Diencephalon (tissue), 1 donor: ENCODE measurements around the gene HNRNPH3. TPM values are rescaled to one million over a fixed set of nuclear protein-coding genes. Genes with fewer than 3 reads are reported as not detected.

Experiments used
- total RNA-seq: library from RNA; depleted of rRNA; stranded (reverse); fragments of >200 nt; gene quantifications from one replicate; pipeline ENCODE4 v1.2.3, GENCODE V29; 2014

HNRNPH3 gene
- 59.7 TPM for total RNA-seq

GRCh38 chr10:68331455-68332258 is at the start of gene HNRNPH3:
Gene HNRNPH3, plus strand, starts transcription at chr10:68332064. Its CDS starts 5,158 bp downstream, at chr10:68337222.

GRCh38 chr10:68332259-68333057 is 594 bp downstream of the HNRNPH3 start, which contains the start of gene PBLD:
Gene PBLD, minus strand, starts transcription at chr10:68332928. Its CDS starts 26,084 bp downstream, at chr10:68306844.

Other genes starting within 250 kb of the HNRNPH3 start
- gene MYPN, start 222.6 kb upstream of the HNRNPH3 start, total RNA-seq = not detected
- gene ATOH7, start 100.0 kb upstream of the HNRNPH3 start, total RNA-seq = 0.69 TPM
- 10.1 TPM for gene PBLD, start 864 bp downstream of the HNRNPH3 start, total RNA-seq
- 83.3 TPM for gene RUFY2, start 75.2 kb downstream of the HNRNPH3 start, total RNA-seq
- 21.7 TPM for gene DNA2, start 139.9 kb downstream of the HNRNPH3 start, total RNA-seq
- gene SLC25A16, start 195.5 kb downstream of the HNRNPH3 start, total RNA-seq = 51.2 TPM
- 33.7 TPM for gene TET1, start 228.3 kb downstream of the HNRNPH3 start, total RNA-seq